HL-60 (cell line): ENCODE measurements around the gene CEP44.

Experiments
- CTCF ChIP-seq: IDR thresholded peaks from one replicate; pipeline ENCODE4 v1.5.1; 2011; ENCODE audit warnings: low read length, control low read depth, inconsistent platforms; ENCODE audit not compliant: insufficient read depth
- POLR2AphosphoS5 ChIP-seq: IDR thresholded peaks from 2 replicates; pipeline ENCODE4 v1.6.1; 2012; ENCODE audit warnings: low read depth
- REST ChIP-seq: IDR thresholded peaks from 2 replicates; pipeline ENCODE4 v1.6.1; 2012; ENCODE audit warnings: low read depth; ENCODE audit not compliant: insufficient replicate concordance

- TF ChIP-seq CTCF = no peak
- TF ChIP-seq REST = no peak
- TF ChIP-seq POLR2AphosphoS5 = no peak
Observed at GRCh38 chr4:174365018-174365587, 81.4 kb downstream of the CEP44 start.
